D721Med (cell line): ENCODE results near the gene S100A12.

Experiments used
- DNase-seq: peaks from one replicate; pipeline ENCODE4 v3.0.0; 2011; ENCODE audit warnings: low spot score; ENCODE audit not compliant: insufficient read length
- FAIRE-seq: peaks from 2 replicates; lab custom pipeline; 2011; peaks lifted over from hg19 to GRCh38; lab: Jason Lieb, UNC
- CTCF ChIP-seq: IDR thresholded peaks from 2 replicates; pipeline ENCODE4 v1.5.1; 2012; ENCODE audit warnings: mild to moderate bottlenecking, control low read depth; ENCODE audit not compliant: insufficient read depth; ENCODE audit errors: missing control alignments

S100A12 gene

GRCh38 chr1:153358691-153358975 is 16.8 kb downstream of the S100A12 start:
- no peak for FAIRE-seq
- DNase-seq = no peak
- no peak for TF ChIP-seq CTCF

- DNase-seq = no peak
- no peak for FAIRE-seq
- TF ChIP-seq CTCF = no peak
Observed at GRCh38 chr1:153357853-153358690, 17.3 kb downstream of the S100A12 start, which contains the start of gene S100A9. TSS of gene S100A9 (plus strand) at chr1:153357854. CDS start at chr1:153358284, 430 bp downstream.

- DNase-seq = no peak
- FAIRE-seq = no peak
- TF ChIP-seq CTCF = no peak
Observed at GRCh38 chr1:153357076-153357852, 18.2 kb downstream of the S100A12 start.

GRCh38 chr1:153356392-153357075 is 18.9 kb downstream of the S100A12 start:
- no peak for TF ChIP-seq CTCF
- DNase-seq (no peak), FAIRE-seq (no peak)

- no peak for DNase-seq
- FAIRE-seq = no peak
- peak; percentile 64 for TF ChIP-seq CTCF
Observed at GRCh38 chr1:153355445-153356071, 19.9 kb downstream of the S100A12 start.

GRCh38 chr1:153354515-153355193 is 20.8 kb downstream of the S100A12 start:
- DNase-seq = no peak
- no peak for FAIRE-seq

More at GRCh38 chr1:153354515-153355193, 20.8 kb downstream of the S100A12 start:
- TF ChIP-seq CTCF = no peak
